Esophagus squamous epithelium (tissue), 4 donors: Measurements from ENCODE around the gene DLG2.

Experiments
- CTCF ChIP-seq, 6 experiments: fragments of 450-650 bp in 4 of 6; fragments of 200-600 bp in 2 of 6; sonication (generic) in 2 of 6; IDR thresholded peaks; one replicate each; pipeline ENCODE4 v1.5.1; 2016 to 2019; ENCODE audit warnings: antibody characterized with exemption in 6 of 6, mild to moderate bottlenecking in 4 of 6, moderate library complexity in 4 of 6
- POLR2A ChIP-seq, 4 donors: fragments of 450-650 bp; IDR thresholded peaks; one replicate each; pipeline ENCODE4 v1.6.1; 2017; ENCODE audit warnings: antibody characterized with exemption in 4 of 4, mild to moderate bottlenecking in 4 of 4, moderate library complexity in 3 of 4

- TF ChIP-seq POLR2A (IDR thresholded peaks at IDR 0.05) (no peak), CTCF (IDR thresholded peaks at IDR 0.05) (no peak)
Observed at GRCh38 chr11:85414175-85414574, 213.0 kb downstream of the DLG2 start.
